ENCODE results near the gene SMCO2. TPM values are rescaled to one million over a fixed set of nuclear protein-coding genes. Genes with fewer than 3 reads are reported as not detected.

Gene SMCO2
- total RNA-seq, 1 experiment from 2014 or later, result 1.7 TPM

- no peaks in the 10 kb centered on the region for H3K9me2 ChIP-seq (replicated peaks; ENCODE audit: low read length)
- POLR2A ChIA-PET (ENCODE audit: unreplicated experiment), result interaction anchor here (0.7 kb wide), 1 partner anchor 1062 kb away, joined by 5 read pairs; no protein-coding TSS in a partner anchor
- no peak for DNase-seq
- H3K36me3 ChIP-seq (ENCODE audit: low read depth, low read length), result no peaks in the 10 kb centered on the region
- no TSS peak for BruUV-seq (replicated peaks)
- no peak overlapping the region for H3K9ac ChIP-seq (ENCODE audit: low read length)
- H2AFZ ChIP-seq (ENCODE audit: low read length), result no peak overlapping the region
- CTCF ChIA-PET, result interaction anchor here (0.5 kb wide), 1 partner anchor 252 kb away, joined by 3 read pairs; no protein-coding TSS in a partner anchor
- no peak for TF ChIP-seq EZH2phosphoT487 (IDR thresholded peaks at IDR 0.05; ENCODE audit: borderline replicate concordance, low read length)
- no peak for TF ChIP-seq EZH2 (IDR thresholded peaks at IDR 0.05; ENCODE audit: low read length, unreplicated experiment)
- TF ChIP-seq CTCF (conservative IDR thresholded peaks at IDR 0.05; ENCODE audit: low read depth, low read length), result no peak
- no peak overlapping the region for H3K27ac ChIP-seq (ENCODE audit: low read length)
- H3K79me2 ChIP-seq (ENCODE audit: low read length), result no peaks in the 10 kb centered on the region
- H3F3A ChIP-seq (ENCODE audit: low read length, unreplicated experiment), result no peaks in the 10 kb centered on the region
- H3K4me1 ChIP-seq (ENCODE audit: insufficient read depth, low read length), result no peaks in the 10 kb centered on the region
- no peak overlapping the region for H3K4me2 ChIP-seq (ENCODE audit: low read length)
- no peaks in the 10 kb centered on the region for H4K20me1 ChIP-seq (ENCODE audit: low read length)
- intact Hi-C loops (cut with micrococcal nuclease), result loop anchor here (10.0 kb wide), 1 partner anchor 48 kb away; no protein-coding TSS in a partner anchor
- no peaks in the 10 kb centered on the region for H3K27me3 ChIP-seq (ENCODE audit: low read length)
- H3K9me3 ChIP-seq (ENCODE audit: low read length), result no peaks in the 10 kb centered on the region
- H3K4me3 ChIP-seq (ENCODE audit: low read length), result no peak overlapping the region
- no peak for ATAC-seq
These were observed 9.8 kb upstream of the SMCO2 start for GRCh38 chr12:27436768-27437167.

GRCh38 chr12:27437839-27438238 is 8.7 kb upstream of the SMCO2 start:
- CTCF ChIA-PET, result no interaction called here
- ATAC-seq (no peak), DNase-seq (no peak)
- H2AFZ ChIP-seq (ENCODE audit: low read length), result no peak overlapping the region
- H3K79me2 ChIP-seq (ENCODE audit: low read length), result no peaks in the 10 kb centered on the region
- no peaks in the 10 kb centered on the region for H3F3A ChIP-seq (ENCODE audit: low read length, unreplicated experiment)
- H3K36me3 ChIP-seq (ENCODE audit: low read depth, low read length), result no peaks in the 10 kb centered on the region
- intact Hi-C loops (cut with micrococcal nuclease), result loop anchor here (10.0 kb wide), 1 partner anchor 47 kb away; no protein-coding TSS in a partner anchor
- H3K4me2 ChIP-seq (ENCODE audit: low read length), result no peak overlapping the region
- POLR2A ChIA-PET (ENCODE audit: unreplicated experiment), result no interaction called here
- TF ChIP-seq EZH2 (IDR thresholded peaks at IDR 0.05; ENCODE audit: low read length, unreplicated experiment) (no peak), CTCF (conservative IDR thresholded peaks at IDR 0.05; ENCODE audit: low read depth, low read length) (no peak), EZH2phosphoT487 (IDR thresholded peaks at IDR 0.05; ENCODE audit: borderline replicate concordance, low read length) (no peak)
- H3K27me3 ChIP-seq (ENCODE audit: low read length), result no peaks in the 10 kb centered on the region
- no peak overlapping the region for H3K27ac ChIP-seq (ENCODE audit: low read length)
- H3K4me1 ChIP-seq (ENCODE audit: insufficient read depth, low read length), result no peaks in the 10 kb centered on the region
- no TSS peak for BruUV-seq (replicated peaks)
- H3K4me3 ChIP-seq (ENCODE audit: low read length), result no peak overlapping the region
- no peaks in the 10 kb centered on the region for H3K9me2 ChIP-seq (replicated peaks; ENCODE audit: low read length)
- no peaks in the 10 kb centered on the region for H3K9me3 ChIP-seq (ENCODE audit: low read length)
- H4K20me1 ChIP-seq (ENCODE audit: low read length), result no peaks in the 10 kb centered on the region
- H3K9ac ChIP-seq (ENCODE audit: low read length), result no peak overlapping the region

- Histone ChIP-seq H3K9me3 (ENCODE audit: low read length) (no peaks in the 10 kb centered on the region), H3K27me3 (ENCODE audit: low read length) (no peaks in the 10 kb centered on the region), H4K20me1 (ENCODE audit: low read length) (no peaks in the 10 kb centered on the region), H3K4me3 (ENCODE audit: low read length) (no peak overlapping the region), H3K79me2 (ENCODE audit: low read length) (no peaks in the 10 kb centered on the region), H3K36me3 (ENCODE audit: low read depth, low read length) (no peaks in the 10 kb centered on the region), H3K9ac (ENCODE audit: low read length) (no peak overlapping the region), H3K4me1 (ENCODE audit: insufficient read depth, low read length) (no peaks in the 10 kb centered on the region), H3K27ac (ENCODE audit: low read length) (no peak overlapping the region), H3K4me2 (ENCODE audit: low read length) (no peak overlapping the region), H3F3A (ENCODE audit: low read length, unreplicated experiment) (no peaks in the 10 kb centered on the region), H2AFZ (ENCODE audit: low read length) (no peak overlapping the region), H3K9me2 (replicated peaks; ENCODE audit: low read length) (no peaks in the 10 kb centered on the region)
- ChIA-PET POLR2A (ENCODE audit: unreplicated experiment) (no interaction called here), CTCF (no interaction called here)
- no peak for ATAC-seq
- no peak for DNase-seq
- intact Hi-C loops (cut with micrococcal nuclease), result no loop called here
- no peak for TF ChIP-seq CTCF (conservative IDR thresholded peaks at IDR 0.05; ENCODE audit: low read depth, low read length)
- TF ChIP-seq EZH2 (IDR thresholded peaks at IDR 0.05; ENCODE audit: low read length, unreplicated experiment), result no peak
- TF ChIP-seq EZH2phosphoT487 (IDR thresholded peaks at IDR 0.05; ENCODE audit: borderline replicate concordance, low read length), result no peak
- no TSS peak for BruUV-seq (replicated peaks)
These were observed 1.2 kb downstream of the SMCO2 start for GRCh38 chr12:27447761-27448160.
